Measurements from ENCODE around the gene ZSWIM8.

GRCh38 chr10:73744664-73744975, 40.8 kb upstream of the ZSWIM8 start:
- TF ChIP-seq, protein P1, sequence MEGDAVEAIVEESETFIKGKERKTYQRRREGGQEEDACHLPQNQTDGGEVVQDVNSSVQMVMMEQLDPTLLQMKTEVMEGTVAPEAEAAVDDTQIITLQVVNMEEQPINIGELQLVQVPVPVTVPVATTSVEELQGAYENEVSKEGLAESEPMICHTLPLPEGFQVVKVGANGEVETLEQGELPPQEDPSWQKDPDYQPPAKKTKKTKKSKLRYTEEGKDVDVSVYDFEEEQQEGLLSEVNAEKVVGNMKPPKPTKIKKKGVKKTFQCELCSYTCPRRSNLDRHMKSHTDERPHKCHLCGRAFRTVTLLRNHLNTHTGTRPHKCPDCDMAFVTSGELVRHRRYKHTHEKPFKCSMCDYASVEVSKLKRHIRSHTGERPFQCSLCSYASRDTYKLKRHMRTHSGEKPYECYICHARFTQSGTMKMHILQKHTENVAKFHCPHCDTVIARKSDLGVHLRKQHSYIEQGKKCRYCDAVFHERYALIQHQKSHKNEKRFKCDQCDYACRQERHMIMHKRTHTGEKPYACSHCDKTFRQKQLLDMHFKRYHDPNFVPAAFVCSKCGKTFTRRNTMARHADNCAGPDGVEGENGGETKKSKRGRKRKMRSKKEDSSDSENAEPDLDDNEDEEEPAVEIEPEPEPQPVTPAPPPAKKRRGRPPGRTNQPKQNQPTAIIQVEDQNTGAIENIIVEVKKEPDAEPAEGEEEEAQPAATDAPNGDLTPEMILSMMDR (IDR thresholded peaks at IDR 0.05): no peak
- TF ChIP-seq POLR2A (IDR thresholded peaks at IDR 0.05): no peak
